Measurements from ENCODE around the gene PSME3IP1. TPM values are rescaled to one million over a fixed set of nuclear protein-coding genes. Genes with fewer than 3 reads are reported as not detected.

Gene PSME3IP1
- total and polyA plus RNA-seq, 12 donors, result 49.6 to 66.8 (median 61.4) TPM

DNA sequence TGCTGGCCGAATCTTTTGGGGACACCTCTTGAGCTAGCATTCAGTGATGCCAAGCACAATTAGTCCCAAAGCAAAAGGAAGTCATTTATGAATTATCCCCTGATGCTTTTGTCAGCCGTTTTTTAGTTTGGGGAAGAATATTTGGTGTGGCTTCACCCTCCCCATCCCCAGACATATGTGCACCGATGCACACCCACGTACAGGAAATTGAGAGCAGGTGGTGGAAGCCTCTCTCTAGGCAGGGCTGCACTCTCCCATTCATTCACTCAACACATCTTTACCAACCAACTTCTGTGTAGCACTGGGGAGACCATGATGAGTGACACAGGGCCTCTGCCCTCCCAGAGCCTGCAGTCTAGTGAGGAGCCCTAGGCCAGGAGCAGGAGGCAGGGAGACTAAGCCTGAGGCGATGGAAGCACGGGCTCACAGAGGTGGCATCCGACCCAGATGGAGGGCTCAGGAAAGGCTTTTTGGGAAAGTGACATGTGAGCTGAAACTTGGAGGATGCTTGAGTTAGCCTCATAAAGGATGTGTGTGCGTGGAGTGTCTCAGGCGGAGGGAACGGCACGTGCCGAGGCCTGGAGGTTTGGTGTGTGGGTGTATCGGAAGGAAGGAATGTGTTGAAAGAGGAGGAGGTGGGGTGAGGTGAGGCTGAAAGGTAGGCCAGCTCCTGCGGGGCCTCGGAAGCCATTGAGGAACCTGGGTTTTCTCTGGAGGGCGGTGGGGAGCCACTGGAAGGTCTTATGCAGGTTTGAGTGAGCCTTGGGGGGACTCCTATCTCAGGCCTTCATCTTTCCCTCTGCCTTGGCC is 43.8 kb downstream of the PSME3IP1 start:
- Histone ChIP-seq H3K4me3 (no peak overlapping the region), H3K9me3 (no peaks in the 10 kb centered on the region), H3K27ac (peak overlapping the region in 4 of 10 donors; percentile 4 to 81 (median 38)), H3K4me1 (peaks cover 9 to 79% (median 67%) of the 10 kb centered on the region in 9 donors), H3K27me3 (no peaks in the 10 kb centered on the region), H3K36me3 (peaks cover 0 to 8% (median 0%) of the 10 kb centered on the region in 9 donors)
- DNase-seq (no peak), ATAC-seq (no peak)
- intact Hi-C loops (cut with DNase I), result loop anchor here in 1 of 10 donors (10.0 kb wide), 1 partner anchor 47 kb away; the partner anchor contains the start of gene CPNE2
- TF ChIP-seq, protein P1, sequence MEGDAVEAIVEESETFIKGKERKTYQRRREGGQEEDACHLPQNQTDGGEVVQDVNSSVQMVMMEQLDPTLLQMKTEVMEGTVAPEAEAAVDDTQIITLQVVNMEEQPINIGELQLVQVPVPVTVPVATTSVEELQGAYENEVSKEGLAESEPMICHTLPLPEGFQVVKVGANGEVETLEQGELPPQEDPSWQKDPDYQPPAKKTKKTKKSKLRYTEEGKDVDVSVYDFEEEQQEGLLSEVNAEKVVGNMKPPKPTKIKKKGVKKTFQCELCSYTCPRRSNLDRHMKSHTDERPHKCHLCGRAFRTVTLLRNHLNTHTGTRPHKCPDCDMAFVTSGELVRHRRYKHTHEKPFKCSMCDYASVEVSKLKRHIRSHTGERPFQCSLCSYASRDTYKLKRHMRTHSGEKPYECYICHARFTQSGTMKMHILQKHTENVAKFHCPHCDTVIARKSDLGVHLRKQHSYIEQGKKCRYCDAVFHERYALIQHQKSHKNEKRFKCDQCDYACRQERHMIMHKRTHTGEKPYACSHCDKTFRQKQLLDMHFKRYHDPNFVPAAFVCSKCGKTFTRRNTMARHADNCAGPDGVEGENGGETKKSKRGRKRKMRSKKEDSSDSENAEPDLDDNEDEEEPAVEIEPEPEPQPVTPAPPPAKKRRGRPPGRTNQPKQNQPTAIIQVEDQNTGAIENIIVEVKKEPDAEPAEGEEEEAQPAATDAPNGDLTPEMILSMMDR (IDR thresholded peaks at IDR 0.05), result no peak
- WGBS, 2 donors, result 80 to 83% methylated on average over 16 of the region's 16 CpGs

DNA sequence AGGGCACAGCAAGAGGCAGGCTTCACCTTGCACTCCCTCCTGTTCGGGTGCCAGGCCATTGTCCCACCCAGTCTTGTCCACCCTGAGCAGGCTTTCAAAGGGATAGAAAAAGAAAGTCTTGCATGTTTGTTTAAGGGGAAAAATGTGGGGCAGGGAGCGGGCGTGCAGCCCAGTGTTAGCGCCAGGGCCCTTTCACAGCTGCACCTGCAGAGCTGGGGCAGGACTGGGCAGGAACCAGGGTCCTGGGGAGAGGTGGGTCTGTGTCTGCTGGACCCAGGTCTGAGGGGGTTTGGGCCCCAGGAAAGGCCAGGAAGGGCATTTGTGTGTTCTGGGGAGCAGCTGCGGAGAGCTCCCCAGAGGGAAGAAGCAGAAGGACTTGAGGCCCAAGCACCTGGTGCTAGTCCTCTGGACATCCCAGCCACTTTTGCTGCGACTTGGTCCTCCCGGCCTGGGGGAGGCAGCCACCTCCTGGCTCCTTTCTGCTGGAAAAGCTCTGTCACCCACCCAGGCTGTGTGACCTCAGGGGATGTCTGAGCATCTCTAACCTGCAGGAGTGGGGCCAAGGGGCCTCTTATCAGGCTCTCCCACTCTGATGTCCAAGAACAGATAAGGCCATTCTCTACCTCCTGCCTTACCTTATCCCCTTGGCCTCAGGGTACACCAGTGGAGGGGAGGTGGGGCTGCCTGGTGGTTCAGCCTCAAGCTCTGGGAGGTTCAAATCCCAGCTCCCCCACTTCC is 44.7 kb downstream of the PSME3IP1 start:
- ATAC-seq, result no peak
- peaks cover 0 to 11% (median 0%) of the 10 kb centered on the region in 9 donors for H3K36me3 ChIP-seq
- no peak overlapping the region for H3K4me3 ChIP-seq
- H3K27ac ChIP-seq, result peak overlapping the region in 4 of 10 donors; percentile 12 to 55 (median 36)
- 87 to 93% methylated on average over 7 of the region's 7 CpGs for WGBS, 2 donors
- peaks cover 8 to 69% (median 57%) of the 10 kb centered on the region in 9 donors for H3K4me1 ChIP-seq
- TF ChIP-seq, protein P1 (IDR thresholded peaks at IDR 0.05), result no peak
- H3K27me3 ChIP-seq, result no peaks in the 10 kb centered on the region
- no peak for DNase-seq
- H3K9me3 ChIP-seq, result no peaks in the 10 kb centered on the region
- intact Hi-C loops (cut with DNase I), result loop anchor here in 1 of 10 donors (10.0 kb wide), 1 partner anchor 46 kb away; the partner anchor contains the start of gene CPNE2

DNA sequence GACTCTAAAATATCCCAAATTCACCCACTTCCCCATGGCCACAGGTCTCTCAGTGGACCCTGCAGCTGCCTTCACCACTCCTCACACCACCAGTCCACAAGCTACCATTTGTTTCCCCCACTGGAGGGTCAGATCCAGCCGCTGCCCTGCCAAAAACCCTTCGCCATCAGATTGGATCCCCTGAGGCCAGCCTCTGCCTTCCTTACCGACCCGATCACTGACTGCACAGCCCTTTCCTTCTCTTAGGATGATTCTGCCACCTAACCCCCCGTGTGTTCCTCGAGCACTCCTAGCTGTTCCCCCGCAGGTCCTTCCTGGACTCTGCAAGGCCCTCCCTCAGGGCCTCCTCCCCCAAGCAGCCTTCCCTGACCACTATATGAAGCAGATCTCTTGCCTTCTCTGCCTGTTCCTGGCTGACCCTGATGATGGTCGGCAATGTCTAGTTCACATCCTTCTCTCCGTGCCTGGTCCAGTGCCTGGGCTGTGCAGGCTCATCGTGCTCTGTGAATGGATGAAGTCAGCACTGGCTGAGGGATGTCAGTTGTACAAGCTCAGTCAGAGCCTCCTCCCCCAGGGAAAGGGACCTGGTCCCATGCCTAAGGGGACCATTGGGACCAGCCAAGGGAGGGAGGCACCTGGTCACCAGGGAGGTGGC is 47.4 kb downstream of the PSME3IP1 start:
- WGBS, 2 donors, result 86 to 88% methylated on average over 10 of the region's 10 CpGs
- DNase-seq (no peak), ATAC-seq (no peak)
- H3K27me3 ChIP-seq, result no peaks in the 10 kb centered on the region
- H3K4me3 ChIP-seq, result no peak overlapping the region
- H3K9me3 ChIP-seq, result no peaks in the 10 kb centered on the region
- intact Hi-C loops (cut with DNase I), result no loop called here
- H3K4me1 ChIP-seq, result peaks cover 0 to 48% (median 30%) of the 10 kb centered on the region in 9 donors
- TF ChIP-seq, protein P1 (IDR thresholded peaks at IDR 0.05), result no peak
- no peak overlapping the region for H3K27ac ChIP-seq
- peaks cover 0 to 15% (median 0%) of the 10 kb centered on the region in 9 donors for H3K36me3 ChIP-seq
